Spleen (tissue), 7 donors: Measurements from ENCODE around the gene PDE10A.

Source experiments
- POLR2A ChIP-seq, 3 donors: fragments of 450-650 bp; IDR thresholded peaks; one replicate each; pipeline ENCODE4 v1.5.1; 2017; ENCODE audit warnings: antibody characterized with exemption in 3 of 3, mild to moderate bottlenecking in 1 of 3
- POLR2AphosphoS5 ChIP-seq, 3 donors: sonication (generic); formaldehyde crosslinking; IDR thresholded peaks; one replicate each; pipeline ENCODE4 v1.5.1; 2017; ENCODE audit warnings: antibody characterized with exemption in 3 of 3
- TF ChIP-seq, protein P1 (sequence below), 11 experiments: fragments of 200-600 bp in 7 of 11; fragments of 450-650 bp in 4 of 11; sonication (generic) in 4 of 11; IDR thresholded peaks in 8 of 11; conservative IDR thresholded peaks in 3 of 11; 1 replicate in 7 of 11; 2 replicates in 4 of 11; pipeline versions ENCODE4 v1.4.0 to v1.8.0; 2016 to 2021; ENCODE audit warnings: antibody characterized with exemption in 11 of 11, inconsistent platforms in 4 of 11, mild to moderate bottlenecking in 1 of 11
- donor health status: DM: no; HTN: no; CAD: no; lungs with moderate emphysema.
- donor health status: DM: no; HTN: no; CAD: no.
- donor health status: DM: no; HTN: no; CAD: no.

DNA sequence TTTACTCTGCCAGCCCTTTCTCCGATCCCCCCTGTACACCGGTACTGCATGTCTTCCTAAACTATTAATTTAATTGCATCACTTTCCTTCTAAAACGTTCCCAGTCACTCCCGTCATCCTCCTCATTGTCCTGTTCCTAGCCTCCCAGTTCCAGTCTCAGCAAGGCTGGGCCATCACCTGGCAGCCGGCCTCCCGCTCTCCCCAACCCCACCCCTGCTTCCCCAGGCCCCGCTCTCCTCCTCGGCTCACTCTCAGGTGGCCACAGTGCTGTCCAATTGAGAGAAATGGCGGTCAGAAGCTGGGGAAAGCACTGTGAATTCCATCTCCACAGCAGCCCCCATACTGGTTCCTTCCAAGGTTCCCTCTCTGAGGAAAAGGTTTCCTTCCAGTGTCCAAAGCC is 8.9 kb downstream of the PDE10A start:
- no peak for TF ChIP-seq POLR2AphosphoS5 (IDR thresholded peaks at IDR 0.05)
- TF ChIP-seq, protein P1, sequence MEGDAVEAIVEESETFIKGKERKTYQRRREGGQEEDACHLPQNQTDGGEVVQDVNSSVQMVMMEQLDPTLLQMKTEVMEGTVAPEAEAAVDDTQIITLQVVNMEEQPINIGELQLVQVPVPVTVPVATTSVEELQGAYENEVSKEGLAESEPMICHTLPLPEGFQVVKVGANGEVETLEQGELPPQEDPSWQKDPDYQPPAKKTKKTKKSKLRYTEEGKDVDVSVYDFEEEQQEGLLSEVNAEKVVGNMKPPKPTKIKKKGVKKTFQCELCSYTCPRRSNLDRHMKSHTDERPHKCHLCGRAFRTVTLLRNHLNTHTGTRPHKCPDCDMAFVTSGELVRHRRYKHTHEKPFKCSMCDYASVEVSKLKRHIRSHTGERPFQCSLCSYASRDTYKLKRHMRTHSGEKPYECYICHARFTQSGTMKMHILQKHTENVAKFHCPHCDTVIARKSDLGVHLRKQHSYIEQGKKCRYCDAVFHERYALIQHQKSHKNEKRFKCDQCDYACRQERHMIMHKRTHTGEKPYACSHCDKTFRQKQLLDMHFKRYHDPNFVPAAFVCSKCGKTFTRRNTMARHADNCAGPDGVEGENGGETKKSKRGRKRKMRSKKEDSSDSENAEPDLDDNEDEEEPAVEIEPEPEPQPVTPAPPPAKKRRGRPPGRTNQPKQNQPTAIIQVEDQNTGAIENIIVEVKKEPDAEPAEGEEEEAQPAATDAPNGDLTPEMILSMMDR (IDR thresholded peaks at IDR 0.05 in 8 of 11, conservative IDR thresholded peaks at IDR 0.05 in 3 of 11) = no peak
- TF ChIP-seq POLR2A (IDR thresholded peaks at IDR 0.05) = no peak
